ENCODE results near the gene FADD.
A peak's percentile ranks its signal among the peaks of the same experiment; 100 is the strongest.
"Not testable (repeated sequence)": the region's sequence is repeated elsewhere in the genome, so short reads cannot be mapped to it uniquely, and the experiment has no call there.

Gene FADD

GRCh38 chr11:70182266-70182665 lies 20.8 kb upstream of the FADD start:
- DNase-seq (ENCODE audit: low spot score), result no peak

GRCh38 chr11:70183032-70183431 lies 20.1 kb upstream of the FADD start:
- no peak for DNase-seq (ENCODE audit: low spot score)

GRCh38 chr11:70183483-70184176 lies 19.5 kb upstream of the FADD start:
- no peak for DNase-seq (ENCODE audit: low spot score)

DNA sequence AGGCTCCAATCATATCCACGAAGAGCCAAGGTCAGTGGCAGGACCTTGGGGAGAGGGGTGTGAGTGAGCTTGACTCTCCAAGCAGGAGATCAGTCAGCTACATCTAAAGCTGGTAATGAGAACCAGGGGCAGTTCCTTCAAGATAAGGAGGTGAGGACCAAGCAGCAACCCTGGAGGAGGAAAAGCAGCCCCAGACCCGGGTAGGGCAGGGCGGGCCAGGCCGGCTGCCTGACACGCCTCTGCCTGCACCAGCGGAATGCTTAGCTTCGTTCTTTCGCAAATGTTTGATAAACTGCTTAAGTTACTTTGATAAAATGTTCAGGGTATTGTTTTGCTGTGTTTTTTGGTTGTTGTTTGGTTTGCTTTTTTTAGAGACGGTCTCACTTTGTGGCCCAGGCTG lies 18.7 kb upstream of the FADD start:
- DNase-seq (ENCODE audit: low spot score), result no peak

DNA sequence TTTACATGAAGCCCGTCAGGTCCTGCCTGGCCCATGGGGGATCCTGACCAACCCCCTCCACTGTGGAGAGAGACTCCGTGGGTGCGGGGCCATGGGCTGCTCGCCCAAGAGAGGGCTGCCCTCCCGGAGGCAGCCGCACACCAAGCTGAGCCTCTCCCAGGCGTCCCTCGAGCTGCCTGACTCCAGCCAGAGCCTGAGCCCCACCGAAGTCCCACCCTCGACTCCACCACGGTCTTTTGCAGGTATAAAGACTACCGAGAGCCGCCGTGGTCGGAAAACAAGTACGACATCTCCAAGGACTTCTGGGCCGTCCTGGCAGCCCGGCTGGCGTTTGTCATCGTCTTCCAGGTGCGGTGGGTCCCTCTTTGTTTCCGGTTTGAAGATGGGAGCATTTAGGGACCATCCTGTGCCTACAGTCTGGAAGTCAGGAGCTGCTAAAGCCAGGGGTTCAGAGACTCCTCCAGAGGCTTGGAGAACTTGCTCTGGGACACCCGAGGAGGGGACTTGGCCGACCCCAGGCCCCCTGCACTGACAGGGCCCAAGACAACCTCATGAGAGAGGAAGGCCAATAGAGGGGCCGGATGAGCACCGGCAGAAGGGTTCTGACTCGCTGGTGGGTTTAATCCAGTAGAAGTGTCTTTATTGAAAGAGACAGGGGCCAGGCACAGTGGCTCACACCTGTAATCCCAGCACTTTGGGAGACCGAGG lies 17.6 kb upstream of the FADD start:
- no peak for DNase-seq (ENCODE audit: low spot score)

GRCh38 chr11:70186420-70186819 lies 16.7 kb upstream of the FADD start:
- no peak for DNase-seq (ENCODE audit: low spot score)

DNA sequence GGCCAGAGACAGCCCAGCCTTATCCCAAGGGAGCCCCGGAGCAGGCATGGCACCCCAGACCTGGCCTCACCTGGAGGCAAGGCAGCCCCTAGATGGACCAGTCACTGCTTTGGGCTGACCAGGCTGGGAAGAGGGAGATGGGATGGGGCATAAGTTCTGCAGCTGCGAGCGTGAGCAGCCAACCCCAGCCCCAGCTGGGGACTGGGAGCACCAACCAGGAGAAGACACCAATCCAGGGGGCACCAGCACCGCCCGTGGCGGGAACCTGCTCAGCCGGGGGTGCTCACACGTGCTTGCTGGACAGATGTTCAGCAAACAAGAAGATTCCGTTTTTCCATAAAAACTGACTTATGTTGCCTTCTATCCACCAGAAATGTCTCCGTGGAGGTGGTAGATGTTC lies 16.2 kb upstream of the FADD start:
- no peak for DNase-seq (ENCODE audit: low spot score)

- no peak for DNase-seq (ENCODE audit: low spot score)
Measured at GRCh38 chr11:70187771-70188170, 15.3 kb upstream of the FADD start.

DNA sequence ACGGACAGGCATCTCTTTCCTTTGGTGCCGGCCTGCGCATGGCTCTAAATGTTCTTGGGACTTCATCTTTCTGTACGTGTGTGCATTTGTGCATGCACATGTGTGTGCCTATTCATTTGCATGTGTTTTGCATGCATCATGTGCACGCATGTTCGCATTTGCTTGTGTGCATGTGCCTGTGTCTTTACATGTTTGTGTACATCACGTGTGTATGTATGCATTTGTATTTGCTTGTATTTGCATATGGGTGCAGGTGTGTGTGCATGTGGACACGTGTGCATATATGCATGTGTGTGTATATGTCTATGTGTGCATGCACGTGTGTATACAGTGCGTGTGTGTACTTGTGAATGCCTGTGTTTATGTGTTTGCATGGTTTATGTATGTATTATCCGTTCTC lies 13.5 kb upstream of the FADD start:
- no peak for DNase-seq (ENCODE audit: low spot score)

DNA sequence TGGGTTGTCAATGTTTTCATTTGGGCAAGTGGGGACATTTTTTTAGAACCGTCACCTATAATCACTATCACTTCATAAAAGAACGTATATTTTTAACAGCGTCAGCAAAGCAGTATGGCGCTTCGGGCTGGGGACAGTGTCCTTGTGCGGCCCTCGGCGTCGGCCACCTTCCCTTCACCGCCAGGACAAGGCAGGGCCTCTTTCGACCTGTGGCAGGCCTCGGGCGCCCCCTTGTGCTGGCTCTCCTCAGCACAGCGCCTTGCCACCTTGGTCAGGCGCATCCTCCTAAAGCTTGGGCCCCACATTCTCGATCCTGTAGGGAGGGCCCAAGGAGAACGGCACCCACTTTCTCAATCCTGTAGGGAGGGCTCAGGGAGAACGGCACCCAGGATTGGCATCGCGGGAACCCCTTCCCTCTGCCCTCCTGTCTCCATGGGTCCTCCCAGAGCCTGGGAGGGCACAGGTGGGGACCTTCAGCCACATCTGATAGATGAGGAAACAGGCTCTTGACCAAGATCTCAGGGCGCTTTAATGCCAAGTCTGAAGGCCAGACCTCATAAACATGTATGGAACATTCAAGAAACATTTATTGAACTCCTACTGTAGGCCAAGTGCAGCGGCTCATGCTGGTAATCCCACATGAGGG lies 11.5 kb upstream of the FADD start:
- peak; percentile 87 for DNase-seq (ENCODE audit: low spot score)

- DNase-seq (ENCODE audit: low spot score), result no peak
Measured at GRCh38 chr11:70192666-70193410, 10.3 kb upstream of the FADD start.

DNA sequence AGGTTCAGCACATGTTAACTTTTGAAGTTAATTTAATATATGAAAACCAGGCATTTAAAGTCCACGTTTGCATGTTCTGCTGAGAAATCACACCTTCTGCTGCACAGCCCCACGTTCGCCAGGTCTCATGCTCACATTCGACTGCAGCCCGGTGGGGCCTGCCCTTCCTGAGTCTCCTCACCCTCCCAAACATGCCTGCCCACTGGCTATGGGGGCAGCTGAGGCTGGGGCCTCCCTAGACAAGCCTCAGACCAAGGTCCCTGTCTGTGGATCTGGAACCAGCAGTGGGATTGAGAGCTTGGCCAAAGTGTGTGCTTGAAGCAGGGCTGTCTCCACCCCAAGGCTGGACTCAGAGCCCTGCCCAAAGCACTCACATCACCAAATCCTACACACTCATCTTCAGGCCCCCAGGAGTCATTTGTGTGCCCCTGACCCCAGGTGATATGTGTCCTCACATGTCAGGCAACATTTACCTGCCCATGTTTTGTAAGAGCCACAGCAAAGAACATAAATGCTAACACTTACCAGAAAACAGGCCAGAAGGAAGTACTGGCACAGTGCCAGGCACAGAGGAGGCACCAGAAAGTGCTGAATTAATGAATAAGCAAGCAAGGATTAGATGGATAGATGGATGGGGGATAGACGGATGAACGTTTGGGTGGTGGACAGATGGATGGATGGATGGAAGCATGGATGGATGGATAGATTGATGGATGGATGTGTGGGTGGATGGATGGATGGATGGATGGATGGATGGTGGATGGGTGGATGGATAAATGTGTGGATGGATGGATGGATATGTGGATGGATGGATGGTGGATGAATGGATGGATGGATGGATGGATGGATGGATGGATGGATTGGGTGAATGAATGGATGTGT lies 9.4 kb upstream of the FADD start:
- no peak for DNase-seq (ENCODE audit: low spot score)

GRCh38 chr11:70194792-70195791 lies 8.0 kb upstream of the FADD start:
- DNase-seq (ENCODE audit: low spot score), result no peak

DNA sequence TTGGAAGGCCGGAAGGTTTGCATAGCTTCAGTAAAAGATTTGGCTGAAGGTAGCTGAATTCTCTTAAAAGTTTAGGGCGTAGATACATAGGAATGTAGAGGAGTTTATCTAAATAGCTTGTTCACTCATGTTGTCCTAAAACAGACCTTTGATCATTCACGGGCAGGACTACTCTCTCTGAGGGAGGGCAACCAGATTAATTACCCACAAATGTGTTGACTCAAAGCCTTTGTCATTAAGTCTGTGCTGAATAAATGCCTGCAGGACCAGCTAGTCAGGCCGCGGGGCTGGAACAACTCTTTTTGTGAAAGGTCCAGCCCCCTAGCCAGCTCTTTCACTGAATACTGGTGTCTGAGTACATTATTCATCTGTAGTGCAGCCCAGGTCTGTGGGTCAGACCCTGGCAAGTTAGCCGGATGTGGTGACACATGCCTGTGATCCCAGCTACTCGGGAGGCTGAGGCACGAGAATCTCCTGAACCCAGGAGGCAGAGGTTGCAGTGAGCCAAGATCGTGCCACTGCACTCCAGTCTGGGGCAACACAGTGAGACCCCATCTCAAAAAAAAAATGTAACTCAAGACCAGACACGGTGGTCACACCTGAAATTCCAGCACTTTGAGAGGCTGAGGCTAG lies 2.8 kb upstream of the FADD start:
- DNase-seq (ENCODE audit: low spot score), result no peak

DNA sequence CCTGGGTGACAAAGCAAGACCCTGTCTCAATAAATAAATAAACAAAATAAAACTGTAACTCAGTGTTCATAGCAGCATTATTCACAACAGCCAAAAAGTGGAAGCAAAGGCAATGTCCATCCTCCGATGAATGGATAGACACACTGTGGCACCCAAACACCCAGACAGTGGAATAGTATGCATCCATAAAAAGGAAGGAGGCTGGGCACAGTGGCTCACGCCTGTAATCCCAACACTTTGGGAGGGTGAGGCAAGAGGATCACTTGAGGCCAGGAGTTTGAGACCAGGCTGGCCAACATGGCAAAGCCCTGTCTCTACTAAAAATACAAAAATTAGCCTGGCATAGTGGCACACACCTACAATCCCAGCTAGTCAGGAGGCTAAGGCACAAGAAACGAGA lies 2.0 kb upstream of the FADD start:
- DNase-seq (ENCODE audit: low spot score), result not testable (repeated sequence)

- DNase-seq (ENCODE audit: low spot score), result no peak
Measured at GRCh38 chr11:70201882-70202861, 924 bp upstream of the FADD start.

GRCh38 chr11:70203751-70204465 lies 812 bp downstream of the FADD start:
- peak; percentile 86 for DNase-seq (ENCODE audit: low spot score)

DNA sequence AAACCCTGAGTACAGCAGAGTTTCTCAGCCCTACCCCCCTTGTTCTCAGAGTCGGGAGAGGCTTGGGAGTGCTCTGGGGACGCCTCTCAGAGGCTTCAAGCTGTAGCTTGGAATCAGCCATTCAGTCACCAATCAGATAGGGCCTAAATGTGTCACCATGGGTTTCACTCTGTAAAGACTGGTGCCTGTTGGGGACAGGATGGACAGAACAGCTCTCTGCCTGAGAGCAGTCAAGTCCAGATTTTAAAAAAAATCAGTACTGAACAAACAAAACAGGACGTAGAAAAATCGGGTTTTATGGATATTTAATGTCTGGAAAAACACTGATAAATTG lies 1.3 kb downstream of the FADD start:
- no peak for DNase-seq (ENCODE audit: low spot score)

Measured in GM03348 (cell line).